HG03108 (cell line): Measurements from ENCODE around the gene MAP7.

Experiments
- ATAC-seq: cut with Tn5 transposase; IDR thresholded peaks from one replicate; pipeline ENCODE4 v1.9.1; 2021; ENCODE audit warnings: moderate library complexity; ENCODE audit not compliant: unreplicated experiment

The MAP7 gene

GRCh38 chr6:136427378-136427717 lies 122.9 kb downstream of the MAP7 start:
- no peak for ATAC-seq

- no peak for ATAC-seq
These were observed 123.4 kb downstream of the MAP7 start for GRCh38 chr6:136426627-136427377.

- ATAC-seq = no peak
These were observed 124.4 kb downstream of the MAP7 start for GRCh38 chr6:136425793-136426192.

- no peak for ATAC-seq
These were observed 125.3 kb downstream of the MAP7 start for GRCh38 chr6:136424901-136425300.

GRCh38 chr6:136424450-136424849 lies 125.8 kb downstream of the MAP7 start:
- ATAC-seq = no peak

- no peak for ATAC-seq
These were observed 128.6 kb downstream of the MAP7 start for GRCh38 chr6:136421537-136422158.

- no peak for ATAC-seq
These were observed 129.4 kb downstream of the MAP7 start for GRCh38 chr6:136420853-136421252.

- ATAC-seq = no peak
These were observed 134.7 kb downstream of the MAP7 start for GRCh38 chr6:136415351-136416007.

- no peak for ATAC-seq
These were observed 137.8 kb downstream of the MAP7 start for GRCh38 chr6:136412410-136412809.

GRCh38 chr6:136411453-136412354 lies 138.5 kb downstream of the MAP7 start:
- ATAC-seq = no peak

- ATAC-seq = no peak
These were observed 139.2 kb downstream of the MAP7 start for GRCh38 chr6:136411025-136411325.

- no peak for ATAC-seq
These were observed 139.8 kb downstream of the MAP7 start for GRCh38 chr6:136410201-136411024.

- ATAC-seq = no peak
These were observed 140.6 kb downstream of the MAP7 start for GRCh38 chr6:136409597-136409996.

GRCh38 chr6:136408204-136408603 lies 142.0 kb downstream of the MAP7 start:
- no peak for ATAC-seq

- ATAC-seq = no peak
These were observed 144.7 kb downstream of the MAP7 start for GRCh38 chr6:136405420-136406029.

- ATAC-seq = no peak
These were observed 145.4 kb downstream of the MAP7 start for GRCh38 chr6:136404627-136405419.

- ATAC-seq = no peak
These were observed 146.2 kb downstream of the MAP7 start for GRCh38 chr6:136404007-136404406.

GRCh38 chr6:136403110-136403980 lies 146.9 kb downstream of the MAP7 start:
- ATAC-seq = no peak
